ENCODE data around the gene ACAT2.
"Not testable (repeated sequence)": the region's sequence is repeated elsewhere in the genome, so short reads cannot be mapped to it uniquely, and the experiment has no call there.

Gene ACAT2

GRCh38 chr6:159777240-159777904, 15.5 kb downstream of the ACAT2 start:
- no peak for DNase-seq

- DNase-seq: no peak
These were observed 16.3 kb downstream of the ACAT2 start for GRCh38 chr6:159778131-159778530.

- no peak for DNase-seq
These were observed 16.8 kb downstream of the ACAT2 start for GRCh38 chr6:159778542-159779103.

- DNase-seq: no peak
These were observed 26.4 kb downstream of the ACAT2 start for GRCh38 chr6:159788276-159788675.

GRCh38 chr6:159788753-159789376, 27.0 kb downstream of the ACAT2 start:
- peak; percentile 48 for DNase-seq

GRCh38 chr6:159789377-159790148, 27.7 kb downstream of the ACAT2 start, which contains the start of gene TCP1:
TSS of gene TCP1 (minus strand) at chr6:159789602. CDS start at chr6:159789468, 134 bp downstream.
- DNase-seq: peak; percentile 99

- peak; percentile 95 for DNase-seq
These were observed 28.5 kb downstream of the ACAT2 start, which contains the start of gene MRPL18 for GRCh38 chr6:159790149-159790955. TSS of gene MRPL18 (plus strand) at chr6:159790467. CDS start at chr6:159790588, 121 bp downstream.

GRCh38 chr6:159790956-159791598, 29.2 kb downstream of the ACAT2 start:
- DNase-seq: peak; percentile 30

- DNase-seq: not testable (repeated sequence)
These were observed 33.1 kb downstream of the ACAT2 start for GRCh38 chr6:159794976-159795375.

- DNase-seq: no peak
These were observed 35.7 kb downstream of the ACAT2 start for GRCh38 chr6:159797554-159797953.

- DNase-seq: no peak
These were observed 38.5 kb downstream of the ACAT2 start, which contains the start of gene PNLDC1 for GRCh38 chr6:159800141-159800865. TSS of gene PNLDC1 (plus strand) at chr6:159800276. CDS start at chr6:159800308, 32 bp downstream.

GRCh38 chr6:159801935-159802334, 40.1 kb downstream of the ACAT2 start:
- no peak for DNase-seq

- no peak for DNase-seq
These were observed 42.7 kb downstream of the ACAT2 start for GRCh38 chr6:159804504-159804903.

- DNase-seq: no peak
These were observed 43.7 kb downstream of the ACAT2 start for GRCh38 chr6:159805440-159806020.

GRCh38 chr6:159806021-159806458, 44.2 kb downstream of the ACAT2 start:
- DNase-seq: no peak

GRCh38 chr6:159807150-159807858, 45.5 kb downstream of the ACAT2 start:
- no peak for DNase-seq

GRCh38 chr6:159808647-159809046, 46.8 kb downstream of the ACAT2 start:
- DNase-seq: no peak

GRCh38 chr6:159809149-159809548, 47.3 kb downstream of the ACAT2 start:
- DNase-seq: no peak

GRCh38 chr6:159813781-159814180, 51.9 kb downstream of the ACAT2 start:
- no peak for DNase-seq

- no peak for DNase-seq
These were observed 53.6 kb downstream of the ACAT2 start for GRCh38 chr6:159815410-159815809.
